Stimulated activated CD8-positive, alpha-beta memory T cell treated with anti-CD3 and anti-CD28 coated beads, Interleukin-12 subunit alpha, Interleukin-12 subunit beta, amount 100 ng/mL, for 4 hours (primary cell): ENCODE results near the gene KATNAL1.
"Not testable (repeated sequence)": the region's sequence is repeated elsewhere in the genome, so short reads cannot be mapped to it uniquely, and the experiment has no call there.

Experiments
- DNase-seq: peaks from one replicate; pipeline ENCODE4 v3.0.0-alpha.2; 2020; ENCODE audit warnings: low read depth

KATNAL1 gene

GRCh38 chr13:30211745-30212144 is 95.6 kb downstream of the KATNAL1 start:
- no peak for DNase-seq

DNA sequence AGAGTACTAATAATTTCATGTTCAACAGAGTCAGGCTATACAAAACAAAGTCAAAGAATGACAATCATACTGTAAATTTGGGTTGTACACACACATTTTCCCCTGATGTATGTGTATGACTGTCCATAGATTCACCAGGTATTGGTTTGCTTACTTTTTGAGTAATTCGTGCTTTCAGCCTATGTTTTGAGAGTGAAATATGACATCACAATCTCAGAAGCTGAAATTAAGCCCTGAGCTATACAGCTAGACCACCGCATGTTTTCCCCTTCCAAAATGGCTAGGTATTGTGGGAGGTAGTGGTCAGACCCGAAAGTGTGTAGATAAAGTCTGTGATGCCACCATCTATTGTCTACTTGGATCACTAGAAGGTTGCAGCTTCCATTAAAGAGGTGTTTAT is 102.8 kb downstream of the KATNAL1 start:
- no peak for DNase-seq

DNA sequence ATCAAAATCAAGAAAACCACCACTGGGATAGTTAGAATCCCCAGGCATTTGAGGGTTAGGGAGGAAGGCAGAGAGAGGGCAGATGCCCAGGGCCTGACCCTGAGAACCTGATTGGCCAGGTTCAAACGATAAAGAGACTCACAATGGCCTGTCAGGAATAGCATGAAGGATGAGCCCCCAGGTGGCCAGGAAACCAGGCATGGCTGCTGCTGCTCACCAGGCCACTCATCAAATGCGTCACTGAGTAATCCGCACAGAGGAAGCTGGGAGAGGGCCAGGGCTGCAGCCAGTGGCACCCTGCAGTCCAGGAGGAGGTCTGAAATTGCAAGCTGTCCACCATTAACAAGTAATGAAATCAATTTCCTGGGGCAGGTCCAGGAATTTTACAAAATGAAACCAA is 111.3 kb downstream of the KATNAL1 start:
- no peak for DNase-seq

- DNase-seq = no peak
Observed at GRCh38 chr13:30194906-30195305, 112.4 kb downstream of the KATNAL1 start.

DNA sequence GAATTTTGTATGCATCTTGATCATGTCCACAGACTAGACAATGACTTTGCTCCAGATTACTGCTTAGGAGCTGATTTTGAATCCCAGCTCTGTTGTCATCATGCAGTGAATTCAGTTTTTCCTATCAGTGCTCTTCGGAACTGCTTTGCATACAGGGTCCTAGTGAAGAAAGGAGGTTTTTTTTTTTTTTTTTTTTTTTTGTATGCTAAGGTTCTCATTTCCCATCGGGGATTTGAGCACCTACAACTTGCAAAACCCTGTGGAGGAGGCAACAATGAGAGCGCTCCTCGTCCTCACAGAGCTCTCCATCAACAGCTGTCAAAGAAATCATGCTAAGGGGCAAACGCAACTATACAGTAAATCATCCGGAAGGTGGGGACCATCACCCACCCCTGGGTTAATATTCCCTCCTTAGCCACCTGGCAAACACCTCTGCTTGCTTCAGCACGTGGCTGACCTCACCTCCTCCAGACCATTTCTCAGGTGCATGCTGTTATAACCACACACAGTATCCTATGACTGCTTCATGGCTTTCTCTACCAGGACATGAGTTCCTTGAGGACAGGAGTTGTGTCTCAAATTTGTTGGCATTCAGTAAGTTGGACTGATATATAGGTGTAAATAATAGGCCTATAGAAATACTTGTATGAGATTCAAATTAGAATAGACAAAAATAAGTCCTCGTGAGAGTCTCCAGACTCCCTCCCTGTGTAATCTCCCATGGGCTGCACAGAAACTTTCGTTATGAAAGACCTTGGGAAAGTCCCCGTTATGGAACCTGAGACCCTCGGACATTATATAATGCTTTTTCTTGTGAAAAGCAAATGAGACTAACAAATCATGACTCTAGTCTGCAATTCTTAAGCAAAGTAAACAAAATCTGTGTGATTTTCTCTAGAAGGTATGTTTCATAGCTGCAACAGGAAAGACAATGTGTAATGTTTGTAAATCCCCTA is 113.8 kb downstream of the KATNAL1 start:
- DNase-seq = no peak

GRCh38 chr13:30192320-30193093 is 114.8 kb downstream of the KATNAL1 start:
- no peak for DNase-seq

GRCh38 chr13:30191491-30192100 is 115.8 kb downstream of the KATNAL1 start:
- no peak for DNase-seq

- no peak for DNase-seq
Observed at GRCh38 chr13:30186634-30187415, 120.5 kb downstream of the KATNAL1 start.

DNA sequence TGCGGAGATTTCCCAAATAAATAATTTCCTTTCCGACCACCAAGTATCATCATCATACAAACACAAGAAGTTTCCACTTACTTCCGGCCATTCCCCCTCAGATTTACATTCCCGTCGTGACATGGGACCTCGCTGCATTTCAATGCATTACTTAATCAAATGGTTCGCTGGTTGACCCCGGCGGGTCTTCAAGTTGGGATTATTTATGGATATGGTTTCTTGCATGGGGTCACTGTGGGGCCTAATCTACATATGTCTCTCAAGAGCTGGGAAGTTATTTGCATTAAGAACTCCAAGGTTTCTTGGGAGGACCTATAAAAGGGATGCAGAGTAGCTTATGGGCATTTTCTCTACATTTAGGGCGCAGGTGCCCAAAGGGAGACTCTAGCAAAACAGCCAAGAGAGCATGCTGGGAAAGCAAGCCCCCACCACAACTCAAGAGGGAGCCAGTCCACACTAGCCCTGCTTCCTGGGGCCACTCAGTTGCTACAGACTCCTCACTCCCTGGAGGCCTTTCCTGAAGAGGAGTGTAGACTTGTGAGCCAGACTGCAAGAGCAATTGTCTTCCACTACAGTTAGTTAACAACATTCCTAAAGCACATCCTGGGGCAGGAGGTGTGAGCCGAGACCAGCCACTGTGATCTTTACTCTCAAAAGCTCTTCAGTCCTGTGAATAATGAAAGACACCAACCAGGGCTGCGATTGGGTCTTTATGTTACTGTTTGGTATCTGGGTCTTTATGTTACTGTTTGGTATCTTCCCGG is 125.3 kb downstream of the KATNAL1 start:
- DNase-seq = no peak

DNA sequence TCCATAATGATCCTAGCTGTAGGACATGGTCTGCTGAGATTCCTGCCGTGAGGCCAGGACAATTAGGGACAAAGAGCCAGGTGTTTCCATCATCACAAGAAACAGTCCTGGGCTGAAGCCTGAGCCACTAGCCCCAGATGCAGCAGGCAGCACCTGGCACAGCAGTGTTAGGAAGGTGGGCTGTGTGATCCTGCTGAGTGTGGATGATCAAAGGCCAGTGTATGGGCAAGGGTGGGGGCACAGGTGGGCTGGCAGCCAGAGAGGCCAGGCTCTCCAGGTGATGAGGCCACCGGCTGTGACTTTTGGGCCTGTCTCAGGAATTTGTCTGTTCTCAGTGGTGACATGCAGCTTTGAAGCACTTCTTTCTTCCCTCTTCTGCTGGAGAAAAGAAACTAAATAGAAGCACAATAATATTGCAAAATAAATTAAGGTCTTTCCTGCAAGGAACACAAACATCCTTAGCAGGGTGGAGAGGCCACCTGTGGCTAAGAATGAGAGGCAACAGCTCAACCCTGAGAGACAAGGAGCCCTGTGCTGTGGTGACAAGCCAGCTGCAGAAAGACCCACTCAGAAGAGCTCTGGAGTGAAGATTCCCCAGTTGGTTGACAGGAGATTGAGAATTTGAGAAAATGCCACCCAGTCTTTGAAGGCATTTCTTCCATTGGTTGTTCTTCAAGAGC is 127.6 kb downstream of the KATNAL1 start:
- DNase-seq = no peak

- DNase-seq = no peak
Observed at GRCh38 chr13:30178976-30179375, 128.4 kb downstream of the KATNAL1 start.

GRCh38 chr13:30175166-30175565 is 132.2 kb downstream of the KATNAL1 start:
- DNase-seq = no peak

- DNase-seq = not testable (repeated sequence)
Observed at GRCh38 chr13:30174250-30174649, 133.1 kb downstream of the KATNAL1 start.

DNA sequence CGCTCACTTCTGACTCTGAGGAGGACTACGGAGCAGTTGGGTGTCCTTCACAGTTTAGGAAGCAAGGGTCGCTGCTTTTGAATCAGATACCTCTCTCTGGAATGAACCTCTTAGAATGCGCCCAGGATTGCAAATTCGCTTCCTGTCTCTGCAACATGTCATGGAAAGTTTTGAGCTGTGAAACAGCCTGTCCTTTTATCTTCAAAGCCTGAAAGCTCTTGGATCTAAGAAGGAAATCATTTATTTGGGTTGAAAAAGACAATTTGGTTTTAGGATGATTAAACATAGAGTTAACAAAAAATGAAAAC is 134.1 kb downstream of the KATNAL1 start:
- DNase-seq = no peak

- DNase-seq = no peak
Observed at GRCh38 chr13:30172593-30173302, 134.6 kb downstream of the KATNAL1 start.

GRCh38 chr13:30170569-30170968 is 136.8 kb downstream of the KATNAL1 start:
- DNase-seq = no peak

DNA sequence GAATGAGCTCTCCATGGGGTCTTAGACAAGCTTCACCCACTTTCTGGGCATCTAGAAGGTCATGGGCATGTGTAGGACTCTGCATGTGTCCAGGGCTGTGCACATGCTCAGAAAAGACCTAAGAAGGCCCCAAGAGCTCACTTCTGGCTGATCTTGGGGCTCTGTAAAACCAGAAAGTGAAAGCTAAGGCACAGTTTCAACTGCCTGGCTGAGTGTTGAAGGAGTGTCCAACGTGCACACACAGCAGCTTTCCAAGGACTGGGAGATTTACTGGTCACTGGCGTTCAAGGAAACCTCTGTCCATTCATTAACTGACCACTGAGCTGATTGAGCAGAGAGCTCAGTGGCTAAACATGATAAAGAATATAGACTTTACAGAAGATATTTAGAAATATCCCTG is 137.9 kb downstream of the KATNAL1 start:
- no peak for DNase-seq

DNA sequence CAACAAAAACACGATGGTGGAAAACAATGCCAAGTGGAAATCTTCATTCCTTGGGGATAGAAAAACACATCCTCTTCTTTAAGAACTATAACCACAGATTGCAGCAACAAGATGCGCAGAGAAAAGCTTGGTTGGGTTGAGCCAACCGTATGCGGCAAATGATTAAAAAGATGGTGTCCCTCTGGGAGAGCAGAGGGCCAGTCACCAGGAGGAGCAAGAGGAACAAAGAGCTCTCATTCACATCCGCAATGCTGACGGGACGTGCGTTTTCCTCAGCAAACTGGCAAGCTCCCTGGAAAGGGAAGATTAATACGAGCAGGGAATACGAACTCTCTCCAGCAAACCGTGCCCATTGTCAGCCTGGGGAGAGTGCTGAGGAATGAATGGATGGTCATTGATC is 141.6 kb downstream of the KATNAL1 start:
- no peak for DNase-seq

- DNase-seq = no peak
Observed at GRCh38 chr13:30165071-30165470, 142.3 kb downstream of the KATNAL1 start.

DNA sequence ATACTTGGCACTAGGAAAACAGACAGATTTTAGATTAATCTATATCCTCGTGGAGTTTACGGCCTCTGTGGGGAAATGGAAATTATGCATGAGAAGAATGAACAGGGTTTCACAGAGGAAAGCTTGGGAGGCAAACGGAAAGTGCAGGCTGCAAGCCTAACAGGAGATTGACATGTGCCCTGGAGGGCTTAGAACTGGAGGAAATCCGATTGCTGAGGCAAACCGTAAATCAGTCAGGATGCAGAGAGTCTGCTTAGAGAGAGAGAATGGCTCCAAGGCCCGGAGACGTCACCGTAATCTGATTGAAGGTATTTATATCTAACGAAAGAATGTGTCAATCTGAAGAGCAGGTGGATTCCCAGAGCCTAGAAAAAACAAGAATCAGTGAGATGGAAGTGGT is 143.2 kb downstream of the KATNAL1 start:
- DNase-seq = no peak
